Memory B cell (primary cell): ENCODE measurements around the gene TMC6.

Experiments used
- ATAC-seq: fragments of 150-1000 bp; cut with Tn5 transposase; 2 replicates; pipeline ENCODE4 v1.10.0; 2021; ENCODE audit warnings: low read depth, mild to moderate bottlenecking, moderate library complexity
- DNase-seq, 2 donors: peaks; one replicate each; pipeline ENCODE4 v3.0.0; 2022; ENCODE audit warnings: low spot score in 2 of 2
- H3K27ac Mint-ChIP-seq: one replicate; pipeline ENCODE4 v1.8.0; 2022; ENCODE audit warnings: mild to moderate bottlenecking, moderate library complexity, mixed read lengths
- H3K27me3 Mint-ChIP-seq: one replicate; pipeline ENCODE4 v1.8.0; 2022; ENCODE audit warnings: mixed read lengths
- H3K36me3 Mint-ChIP-seq: one replicate; pipeline ENCODE4 v1.8.0; 2022; ENCODE audit warnings: mild to moderate bottlenecking, mixed read lengths
- H3K4me1 Mint-ChIP-seq: one replicate; pipeline ENCODE4 v1.8.0; 2022; ENCODE audit warnings: mixed read lengths
- H3K4me3 Mint-ChIP-seq: one replicate; pipeline ENCODE4 v1.8.0; 2022; ENCODE audit warnings: mild to moderate bottlenecking, moderate library complexity, mixed read lengths
- H3K9me3 Mint-ChIP-seq: one replicate; pipeline ENCODE4 v1.8.0; 2022; ENCODE audit warnings: mixed read lengths

The TMC6 gene

GRCh38 chr17:78107457-78107856 lies 21.1 kb downstream of the TMC6 start:
- Mint-ChIP-seq H3K27ac (no peak overlapping the region), H3K27me3 (no peaks in the 10 kb centered on the region), H3K4me3 (no peak overlapping the region), H3K36me3 (peaks cover 15% of the 10 kb centered on the region), H3K9me3 (no peaks in the 10 kb centered on the region), H3K4me1 (peaks cover 4% of the 10 kb centered on the region)
- ATAC-seq (no peak), DNase-seq (no peak)

DNA sequence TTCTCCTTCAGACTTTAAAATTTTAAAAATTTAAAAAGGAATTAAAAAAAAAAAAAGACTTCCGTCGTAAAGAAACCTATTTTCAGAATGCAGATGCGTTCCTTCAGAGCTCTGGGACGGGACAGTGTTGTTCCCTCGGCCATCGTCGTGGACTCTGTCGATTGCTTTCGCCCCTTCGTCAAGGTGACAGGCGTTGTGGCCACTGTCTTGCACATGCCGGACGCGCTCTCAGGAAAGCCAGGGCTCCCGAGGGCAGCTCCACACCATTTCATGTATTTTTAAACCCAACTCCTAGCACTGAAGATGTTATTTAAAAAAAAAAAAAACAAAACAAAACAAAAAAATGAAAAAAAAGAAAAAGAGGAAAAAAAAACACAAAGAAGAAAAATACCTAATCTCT lies 22.3 kb downstream of the TMC6 start:
- ATAC-seq (no peak), DNase-seq (no peak)
- Mint-ChIP-seq H3K4me1 (peaks cover 2% of the 10 kb centered on the region), H3K9me3 (no peaks in the 10 kb centered on the region), H3K36me3 (peaks cover 20% of the 10 kb centered on the region), H3K27me3 (no peaks in the 10 kb centered on the region), H3K27ac (no peak overlapping the region), H3K4me3 (no peak overlapping the region)

GRCh38 chr17:78105551-78105950 lies 23.0 kb downstream of the TMC6 start:
- no peak for ATAC-seq
- Mint-ChIP-seq H3K9me3 (no peaks in the 10 kb centered on the region), H3K4me3 (no peak overlapping the region)

GRCh38 chr17:78105101-78105500 lies 23.5 kb downstream of the TMC6 start:
- Mint-ChIP-seq H3K4me3 (no peak overlapping the region), H3K4me1 (no peaks in the 10 kb centered on the region), H3K27me3 (no peaks in the 10 kb centered on the region), H3K36me3 (peaks cover 18% of the 10 kb centered on the region), H3K27ac (no peak overlapping the region), H3K9me3 (no peaks in the 10 kb centered on the region)
- no peak for ATAC-seq
- DNase-seq, result no peak

More at GRCh38 chr17:78105551-78105950, 23.0 kb downstream of the TMC6 start:
- no peak for DNase-seq
- no peaks in the 10 kb centered on the region for H3K27me3 Mint-ChIP-seq
- H3K4me1 Mint-ChIP-seq, result peaks cover under 1% of the 10 kb centered on the region
- H3K27ac Mint-ChIP-seq, result no peak overlapping the region
- H3K36me3 Mint-ChIP-seq, result peaks cover 20% of the 10 kb centered on the region

DNA sequence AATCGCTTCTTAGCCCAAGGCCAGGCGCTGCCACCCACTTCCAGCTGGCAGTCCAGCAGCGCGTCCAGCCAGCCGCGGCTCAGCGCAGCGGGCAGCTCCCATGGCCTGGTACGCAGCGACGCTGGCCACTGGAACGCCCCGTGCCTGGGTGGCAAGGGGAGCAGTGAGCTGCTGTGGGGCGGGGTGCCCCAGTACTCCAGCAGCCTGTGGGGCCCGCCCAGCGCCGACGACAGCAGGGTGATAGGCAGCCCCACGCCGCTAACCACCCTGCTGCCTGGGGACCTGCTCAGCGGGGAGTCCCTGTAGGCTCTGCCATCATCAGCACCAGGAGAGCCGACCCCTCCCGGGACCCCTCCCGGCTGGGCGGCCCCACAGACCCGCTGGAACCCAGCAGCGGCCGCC lies 24.0 kb downstream of the TMC6 start:
- Mint-ChIP-seq H3K4me1 (no peaks in the 10 kb centered on the region), H3K27ac (no peak overlapping the region), H3K36me3 (peaks cover 22% of the 10 kb centered on the region), H3K4me3 (no peak overlapping the region), H3K9me3 (no peaks in the 10 kb centered on the region), H3K27me3 (no peaks in the 10 kb centered on the region)
- ATAC-seq (no peak), DNase-seq (no peak)

GRCh38 chr17:78103311-78103710 lies 25.2 kb downstream of the TMC6 start:
- no peak overlapping the region for H3K27ac Mint-ChIP-seq
- no peaks in the 10 kb centered on the region for H3K27me3 Mint-ChIP-seq
- no peaks in the 10 kb centered on the region for H3K9me3 Mint-ChIP-seq
- no peak for ATAC-seq
- no peaks in the 10 kb centered on the region for H3K4me1 Mint-ChIP-seq
- DNase-seq, result no peak
- H3K36me3 Mint-ChIP-seq, result peaks cover 25% of the 10 kb centered on the region
- no peak overlapping the region for H3K4me3 Mint-ChIP-seq

DNA sequence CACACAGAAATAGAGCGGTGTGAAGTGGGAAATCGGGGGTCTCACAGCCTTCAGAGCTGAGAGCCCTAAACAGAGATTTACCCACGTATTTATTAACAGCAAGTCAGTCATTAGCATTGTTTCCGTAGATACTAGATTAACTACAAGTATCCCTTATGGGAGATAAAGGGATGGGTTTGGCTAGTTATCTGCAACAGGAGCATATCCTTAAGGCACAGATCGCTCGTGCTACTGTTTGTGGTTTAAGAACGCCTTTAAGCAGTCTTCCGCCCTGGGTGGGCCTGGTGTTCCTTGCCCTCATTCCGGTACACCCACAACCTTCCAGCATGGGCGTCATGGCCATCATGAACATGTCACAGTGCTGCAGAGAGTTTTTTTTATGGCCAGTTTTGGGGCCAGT lies 27.0 kb downstream of the TMC6 start:
- H3K27me3 Mint-ChIP-seq, result no peaks in the 10 kb centered on the region
- peaks cover 29% of the 10 kb centered on the region for H3K36me3 Mint-ChIP-seq
- DNase-seq (no peak), ATAC-seq (no peak)
- H3K4me1 Mint-ChIP-seq, result no peaks in the 10 kb centered on the region
- no peak overlapping the region for H3K4me3 Mint-ChIP-seq
- no peaks in the 10 kb centered on the region for H3K9me3 Mint-ChIP-seq
- H3K27ac Mint-ChIP-seq, result peak overlapping the region; percentile 68

DNA sequence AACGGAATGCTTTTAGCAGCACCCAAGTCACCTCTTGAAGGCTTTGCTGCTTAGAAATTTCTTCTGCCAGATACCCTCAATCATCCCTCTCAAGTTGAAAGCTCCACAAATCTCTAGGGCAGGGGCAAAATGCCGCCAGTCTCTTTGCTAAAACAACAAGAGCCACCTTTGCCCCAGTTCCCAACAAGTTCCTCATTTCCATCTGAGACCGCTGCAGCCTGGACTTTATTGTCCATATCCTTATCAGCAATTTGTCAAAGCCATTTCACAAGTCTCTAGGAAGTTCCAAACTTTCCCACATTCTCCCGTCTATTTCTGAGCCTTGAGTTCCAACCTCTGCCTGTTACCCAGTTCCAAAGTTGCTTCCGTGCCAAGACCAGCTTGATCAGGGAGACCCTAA lies 27.4 kb downstream of the TMC6 start:
- Mint-ChIP-seq H3K4me3 (no peak overlapping the region), H3K4me1 (no peaks in the 10 kb centered on the region), H3K36me3 (peaks cover 29% of the 10 kb centered on the region), H3K9me3 (no peaks in the 10 kb centered on the region), H3K27ac (peak overlapping the region; percentile 68), H3K27me3 (no peaks in the 10 kb centered on the region)
- DNase-seq, result no peak
- no peak for ATAC-seq

DNA sequence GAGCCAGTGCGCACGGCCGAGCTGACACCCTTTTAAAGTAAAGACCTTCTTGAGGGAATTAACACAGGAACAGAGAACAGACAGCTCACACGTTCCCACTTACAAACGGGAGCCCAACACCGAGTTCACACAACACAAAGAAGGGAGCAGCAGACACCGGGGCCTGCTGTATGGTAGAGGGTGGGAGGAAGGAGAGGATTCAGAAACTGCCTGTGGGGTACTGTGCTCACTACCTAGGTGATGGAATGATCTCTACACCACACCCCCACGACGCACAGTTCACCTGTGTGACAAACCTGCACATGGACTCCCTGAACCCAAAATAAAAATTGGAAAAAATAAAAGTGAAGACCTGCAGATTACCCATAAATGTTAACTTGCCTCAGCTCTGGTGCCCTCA lies 32.5 kb downstream of the TMC6 start:
- Mint-ChIP-seq H3K36me3 (peaks cover 26% of the 10 kb centered on the region), H3K27me3 (no peaks in the 10 kb centered on the region), H3K4me3 (no peak overlapping the region), H3K9me3 (no peaks in the 10 kb centered on the region), H3K4me1 (no peaks in the 10 kb centered on the region), H3K27ac (no peak overlapping the region)
- DNase-seq (no peak), ATAC-seq (no peak)

- H3K4me3 Mint-ChIP-seq, result no peak overlapping the region
- no peaks in the 10 kb centered on the region for H3K9me3 Mint-ChIP-seq
- peaks cover 28% of the 10 kb centered on the region for H3K36me3 Mint-ChIP-seq
- ATAC-seq, result no peak
- H3K27ac Mint-ChIP-seq, result no peak overlapping the region
- no peak for DNase-seq
- no peaks in the 10 kb centered on the region for H3K27me3 Mint-ChIP-seq
- no peaks in the 10 kb centered on the region for H3K4me1 Mint-ChIP-seq
Measured at GRCh38 chr17:78095035-78095434, 33.5 kb downstream of the TMC6 start.

DNA sequence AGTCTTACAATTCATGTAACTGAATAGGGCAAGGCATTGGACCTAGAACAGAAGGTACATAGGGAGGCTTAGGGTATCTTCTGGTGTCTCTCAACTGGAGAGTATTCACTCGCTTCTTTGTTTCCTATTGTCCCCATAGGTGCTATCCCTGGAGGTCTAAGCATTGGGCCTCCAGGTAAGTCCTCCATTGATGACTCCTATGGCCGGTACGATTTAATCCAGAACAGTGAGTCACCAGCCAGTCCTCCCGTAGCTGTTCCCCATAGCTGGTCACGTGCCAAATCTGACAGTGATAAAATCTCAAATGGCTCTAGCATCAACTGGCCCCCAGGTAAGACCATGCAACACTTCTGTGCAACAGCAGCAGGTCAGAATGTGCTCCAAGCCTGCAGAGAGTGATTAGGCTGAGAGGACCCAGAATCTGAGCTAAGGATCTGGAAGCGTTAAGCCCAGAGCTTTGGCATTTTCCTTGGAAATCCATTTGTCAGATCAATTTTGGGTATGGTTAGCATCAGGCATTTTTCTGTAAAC lies 35.7 kb downstream of the TMC6 start:
- Mint-ChIP-seq H3K4me3 (no peak overlapping the region), H3K4me1 (no peaks in the 10 kb centered on the region), H3K9me3 (no peaks in the 10 kb centered on the region), H3K27me3 (no peaks in the 10 kb centered on the region), H3K36me3 (peaks cover 23% of the 10 kb centered on the region), H3K27ac (no peak overlapping the region)
- no peak for ATAC-seq
- no peak for DNase-seq

DNA sequence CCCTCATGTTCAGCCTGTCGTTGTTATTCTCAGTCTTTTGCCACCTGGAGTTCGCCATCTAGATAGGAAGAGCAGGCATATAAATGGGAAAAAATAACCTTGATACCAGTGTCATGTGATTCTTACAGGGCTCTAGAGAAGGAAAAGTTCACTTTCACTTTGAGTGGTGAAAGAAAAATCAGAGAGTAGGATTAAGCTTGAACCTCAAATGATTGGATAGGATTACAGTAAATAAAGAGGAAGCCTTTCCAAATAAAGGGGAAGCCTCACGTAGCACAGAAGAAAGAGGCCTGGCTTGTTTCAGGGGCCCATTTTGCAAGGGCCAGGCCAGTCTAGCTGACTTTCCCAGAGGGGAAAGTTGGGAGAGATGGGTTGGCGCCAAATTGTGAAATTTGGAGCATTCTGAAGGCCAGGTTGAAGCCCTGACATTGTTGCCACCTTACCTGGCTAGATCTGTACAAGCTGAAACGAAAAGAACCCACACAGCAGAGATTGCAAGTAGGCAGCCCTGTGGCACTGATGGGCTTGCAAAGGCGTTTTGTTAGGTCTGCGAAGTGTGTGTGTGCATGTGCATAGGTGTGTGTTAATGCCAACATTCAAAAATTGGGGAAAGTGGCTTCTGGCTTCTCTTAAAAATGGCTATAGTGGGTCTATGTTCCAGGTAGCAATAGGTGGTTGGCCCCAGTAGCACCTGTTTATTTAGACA lies 38.8 kb downstream of the TMC6 start:
- Mint-ChIP-seq H3K27ac (peak overlapping the region; percentile 24), H3K4me3 (no peak overlapping the region), H3K27me3 (no peaks in the 10 kb centered on the region), H3K4me1 (no peaks in the 10 kb centered on the region), H3K36me3 (peaks cover 29% of the 10 kb centered on the region), H3K9me3 (no peaks in the 10 kb centered on the region)
- ATAC-seq (no peak), DNase-seq (no peak)

DNA sequence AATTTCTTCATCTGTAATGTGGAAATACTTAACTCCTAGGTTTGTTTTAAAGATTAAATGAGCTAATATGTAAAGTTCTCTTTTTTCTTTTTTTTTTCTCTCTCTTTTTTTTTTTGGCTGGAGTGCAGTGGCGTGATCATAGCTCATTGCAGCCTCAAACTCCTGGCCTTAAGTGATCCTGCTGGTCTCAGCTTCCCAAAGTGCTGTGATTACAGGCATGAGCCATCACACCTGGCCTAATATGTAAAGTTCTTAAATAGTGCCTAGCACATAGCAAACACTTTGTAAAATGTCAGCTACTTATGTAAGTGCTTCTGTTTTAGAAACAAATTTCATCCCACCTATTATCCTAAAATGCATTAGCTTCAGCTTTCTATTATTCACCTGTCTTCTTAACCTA lies 40.0 kb downstream of the TMC6 start:
- no peak for DNase-seq
- Mint-ChIP-seq H3K4me1 (no peaks in the 10 kb centered on the region), H3K36me3 (peaks cover 24% of the 10 kb centered on the region), H3K27me3 (no peaks in the 10 kb centered on the region), H3K9me3 (no peaks in the 10 kb centered on the region), H3K27ac (no peak overlapping the region), H3K4me3 (no peak overlapping the region)
- ATAC-seq, result no peak

DNA sequence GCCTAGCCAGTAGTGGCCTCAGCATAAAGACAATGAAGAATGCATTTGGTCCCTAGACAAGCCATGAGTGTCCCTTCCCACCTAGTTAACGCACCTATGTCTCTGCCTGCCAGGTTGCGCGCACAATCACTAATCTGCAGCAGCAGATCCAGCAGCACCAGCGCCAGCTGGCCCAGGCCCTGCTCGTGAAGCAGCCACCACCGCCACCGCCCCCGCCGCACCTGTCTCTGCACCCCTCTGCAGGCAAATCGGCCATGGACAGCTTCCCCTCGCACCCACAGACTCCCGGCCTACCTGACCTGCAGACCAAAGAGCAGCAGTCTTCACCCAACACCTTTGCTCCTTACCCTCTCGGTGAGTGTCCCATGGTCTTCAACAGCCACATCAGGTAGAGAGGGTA lies 41.8 kb downstream of the TMC6 start:
- DNase-seq (no peak), ATAC-seq (no peak)
- Mint-ChIP-seq H3K27ac (no peak overlapping the region), H3K4me3 (no peak overlapping the region), H3K4me1 (peaks cover 2% of the 10 kb centered on the region), H3K27me3 (no peaks in the 10 kb centered on the region), H3K36me3 (peaks cover 30% of the 10 kb centered on the region), H3K9me3 (no peaks in the 10 kb centered on the region)

GRCh38 chr17:78082988-78083387 lies 45.6 kb downstream of the TMC6 start:
- H3K4me1 Mint-ChIP-seq, result peaks cover 2% of the 10 kb centered on the region
- ATAC-seq, result no peak
- no peak overlapping the region for H3K4me3 Mint-ChIP-seq
- H3K36me3 Mint-ChIP-seq, result peaks cover 30% of the 10 kb centered on the region
- H3K9me3 Mint-ChIP-seq, result no peaks in the 10 kb centered on the region
- no peak overlapping the region for H3K27ac Mint-ChIP-seq
- H3K27me3 Mint-ChIP-seq, result no peaks in the 10 kb centered on the region
- no peak for DNase-seq
